Right ventricle myocardium inferior (tissue), 1 donor: ENCODE measurements around the gene MARS1. TPM values are rescaled to one million over a fixed set of nuclear protein-coding genes. Genes with fewer than 3 reads are reported as not detected.

Source experiments
- ATAC-seq: fragments of 200-7000 bp; cut with Tn5 transposase; one replicate; pipeline ENCODE4 v1.9.1; 2020; ENCODE audit warnings: mild to moderate bottlenecking, moderate library complexity
- DNase-seq: peaks from one replicate; pipeline ENCODE4 v3.0.0; 2021; ENCODE audit errors: missing footprints
- intact Hi-C: fragments of 100-400 bp; cut with DNase I; formaldehyde crosslinking; loops from one replicate; pipeline ENCODE4 v1.11.0; 2022
- total RNA-seq: library from RNA; stranded (reverse); fragmentation: NEBNext Ultra II Directional; extraction: Animal tissue kit (Norgen Biotek cat#: 25700); gene quantifications from one replicate; pipeline ENCODE4 v1.2.1, GENCODE V29; 2021
- donor health status: DM: no; HTN: yes; CAD: no; lungs with severe emphysema.

MARS1 gene
- total RNA-seq, 1 donor from 2014 or later: 89.7 TPM

GRCh38 chr12:57533108-57533507, 45.2 kb downstream of the MARS1 start:
- DNase-seq: no peak
- intact Hi-C loops: no loop called here
- no peak for ATAC-seq

DNA sequence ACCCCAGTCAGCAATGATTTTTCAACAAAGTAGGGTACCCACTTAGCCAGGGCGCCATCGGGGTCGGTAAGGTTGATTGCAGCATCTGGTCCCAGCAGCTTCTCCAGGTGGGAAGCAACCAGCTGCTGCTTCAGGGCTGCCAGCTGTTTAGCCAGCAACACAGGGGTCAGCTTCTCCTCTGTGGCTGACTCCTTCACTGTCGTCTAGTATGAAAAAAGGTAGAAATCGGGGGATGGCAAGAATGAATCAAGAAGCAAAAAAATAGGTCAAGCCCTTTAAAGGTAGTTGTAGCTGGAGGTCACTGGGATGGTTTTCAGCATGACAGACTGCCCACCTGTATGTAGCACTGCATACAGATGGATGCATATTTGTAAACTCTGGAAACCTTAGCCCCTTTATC, 46.4 kb downstream of the MARS1 start:
- intact Hi-C loops: no loop called here
- no peak for ATAC-seq
- no peak for DNase-seq

- no peak for DNase-seq
- intact Hi-C loops: no loop called here
Observed at GRCh38 chr12:57534991-57535543, 47.2 kb downstream of the MARS1 start.

GRCh38 chr12:57535764-57536596, 48.1 kb downstream of the MARS1 start:
- intact Hi-C loops: no loop called here
- DNase-seq: no peak
- ATAC-seq: no peak

More at GRCh38 chr12:57534991-57535543, 47.2 kb downstream of the MARS1 start:
- no peak for ATAC-seq

DNA sequence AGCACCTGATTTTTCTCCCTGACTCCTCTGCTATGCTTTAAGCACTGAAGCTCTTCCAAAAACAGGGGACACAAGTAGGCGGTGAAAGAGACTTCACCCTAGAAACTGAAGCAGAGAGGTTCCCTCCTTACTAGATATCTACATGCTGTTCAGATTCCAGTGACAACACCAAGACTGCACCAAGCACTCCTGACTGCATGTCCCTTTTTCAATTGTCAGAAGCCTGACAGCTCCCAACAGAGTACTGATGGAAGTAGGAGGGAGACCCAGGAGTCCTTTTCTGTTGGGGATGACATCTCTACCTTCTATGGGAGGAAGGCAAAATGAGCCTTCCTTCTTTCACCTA, 48.7 kb downstream of the MARS1 start:
- intact Hi-C loops: no loop called here
- DNase-seq (no peak), ATAC-seq (no peak)

GRCh38 chr12:57539134-57539768, 51.4 kb downstream of the MARS1 start:
- ATAC-seq (no peak), DNase-seq (no peak)
- intact Hi-C loops: no loop called here

DNA sequence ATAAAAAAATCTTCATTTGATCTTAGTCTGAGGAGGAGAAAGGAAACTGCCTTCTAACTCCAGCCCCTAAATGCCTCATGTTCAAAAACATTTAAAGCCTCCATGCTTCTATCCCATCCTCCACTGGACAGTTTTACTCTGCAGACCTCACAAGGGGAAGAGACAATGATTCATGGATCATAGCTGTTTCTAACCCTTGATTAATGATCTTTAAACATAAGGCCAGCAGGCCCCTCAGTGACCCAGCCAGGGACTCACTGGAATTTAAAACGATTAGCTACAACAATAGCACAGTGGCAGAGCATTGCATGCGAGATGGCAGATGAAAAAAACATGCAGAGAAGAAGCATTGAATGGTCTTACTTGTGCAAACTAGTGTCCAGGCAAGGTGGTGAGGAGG, 53.1 kb downstream of the MARS1 start:
- DNase-seq (no peak), ATAC-seq (no peak)
- intact Hi-C loops: no loop called here

- no peak for ATAC-seq
- intact Hi-C loops: no loop called here
- DNase-seq: no peak
Observed at GRCh38 chr12:57541717-57542116, 53.8 kb downstream of the MARS1 start.

GRCh38 chr12:57543581-57543980, 55.7 kb downstream of the MARS1 start:
- DNase-seq (no peak), ATAC-seq (no peak)
- intact Hi-C loops: no loop called here

DNA sequence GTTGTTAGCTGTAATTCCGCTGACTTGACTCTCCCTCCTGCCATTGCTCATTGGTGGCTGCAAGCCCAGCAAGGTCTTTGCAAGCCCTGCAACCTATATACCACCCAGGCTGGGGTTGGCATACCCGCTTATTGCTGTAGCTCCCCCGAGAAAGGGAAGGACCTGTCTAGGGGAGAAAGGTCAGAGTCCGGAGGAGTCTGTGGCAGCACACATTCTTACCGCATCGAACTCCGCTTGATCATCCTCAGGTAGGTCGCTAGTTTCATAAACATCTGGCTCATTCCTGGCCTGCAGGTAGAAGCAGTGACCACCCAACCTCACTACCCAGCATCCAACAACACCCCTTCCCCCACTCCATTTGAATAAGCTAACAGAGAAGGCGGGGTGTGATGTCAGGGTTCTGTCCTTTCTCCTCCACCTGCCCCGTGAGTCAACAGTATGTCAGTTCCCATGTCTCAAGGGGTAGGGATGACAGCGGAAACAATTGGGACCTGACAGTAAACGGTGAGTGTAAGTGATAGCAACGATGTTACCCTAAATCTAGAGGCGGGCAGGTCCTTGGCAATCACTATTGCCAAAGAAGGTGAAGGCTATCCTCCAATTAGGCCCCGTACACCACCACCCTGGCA, 58.1 kb downstream of the MARS1 start:
- DNase-seq (no peak), ATAC-seq (no peak)
- intact Hi-C loops: loop anchor here (2.0 to 5.0 kb wide), 2 partner anchors 23 to 59 kb away; partner anchors contain the start of genes MARS1 and MBD6

DNA sequence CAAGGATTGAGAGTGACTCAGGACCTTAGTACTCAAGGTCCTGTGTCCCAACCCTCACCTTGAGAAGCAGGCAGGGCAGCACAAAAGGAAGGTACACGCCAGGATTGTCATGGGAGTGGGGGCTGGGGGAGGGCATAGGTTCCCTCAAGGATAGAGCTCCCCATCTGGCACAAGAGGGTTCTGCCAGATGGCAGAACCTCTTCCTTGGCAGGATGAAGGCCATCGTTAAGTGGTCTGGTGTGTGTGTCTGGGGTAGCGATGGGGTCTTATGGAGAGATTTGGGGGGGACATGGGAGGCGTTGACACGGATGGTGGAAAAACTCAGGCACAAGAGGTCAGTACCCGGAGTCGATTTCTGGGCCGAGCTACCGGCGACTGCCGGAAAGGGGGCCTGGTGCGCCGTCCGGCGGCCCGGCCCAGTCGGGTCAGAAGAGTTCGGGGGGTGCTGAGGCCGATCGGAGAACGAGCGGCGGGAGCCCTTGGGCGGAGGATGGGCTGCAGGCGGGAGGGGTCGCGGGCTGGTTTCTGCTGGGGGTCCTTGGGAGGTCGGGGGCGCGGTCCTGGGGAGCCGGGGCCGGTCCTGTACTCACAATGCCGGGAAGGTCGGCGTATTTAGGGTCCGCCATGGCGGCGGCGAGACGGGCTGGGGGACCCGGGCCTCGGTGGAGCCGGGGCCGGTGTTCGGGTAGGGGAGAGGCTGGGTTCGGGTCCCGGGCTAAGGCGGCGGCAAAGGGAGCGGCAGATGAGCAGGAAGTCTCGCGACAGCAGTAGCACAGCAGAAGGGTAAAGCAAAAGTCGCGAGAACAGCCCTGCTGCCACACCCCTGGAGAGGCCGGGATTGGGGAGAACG, 58.8 kb downstream of the MARS1 start, which contains the start of gene DCTN2:
DCTN2 (minus strand) TSS at position 755 of the 850 bp plus-strand sequence; CDS start at position 626, 129 bp downstream.
- ATAC-seq (peak; percentile 99), DNase-seq (peak; percentile 95)
- intact Hi-C loops: loop anchor here (2.0 to 5.0 kb wide), 2 partner anchors 24 to 59 kb away; partner anchors contain the start of genes MARS1 and MBD6

DNA sequence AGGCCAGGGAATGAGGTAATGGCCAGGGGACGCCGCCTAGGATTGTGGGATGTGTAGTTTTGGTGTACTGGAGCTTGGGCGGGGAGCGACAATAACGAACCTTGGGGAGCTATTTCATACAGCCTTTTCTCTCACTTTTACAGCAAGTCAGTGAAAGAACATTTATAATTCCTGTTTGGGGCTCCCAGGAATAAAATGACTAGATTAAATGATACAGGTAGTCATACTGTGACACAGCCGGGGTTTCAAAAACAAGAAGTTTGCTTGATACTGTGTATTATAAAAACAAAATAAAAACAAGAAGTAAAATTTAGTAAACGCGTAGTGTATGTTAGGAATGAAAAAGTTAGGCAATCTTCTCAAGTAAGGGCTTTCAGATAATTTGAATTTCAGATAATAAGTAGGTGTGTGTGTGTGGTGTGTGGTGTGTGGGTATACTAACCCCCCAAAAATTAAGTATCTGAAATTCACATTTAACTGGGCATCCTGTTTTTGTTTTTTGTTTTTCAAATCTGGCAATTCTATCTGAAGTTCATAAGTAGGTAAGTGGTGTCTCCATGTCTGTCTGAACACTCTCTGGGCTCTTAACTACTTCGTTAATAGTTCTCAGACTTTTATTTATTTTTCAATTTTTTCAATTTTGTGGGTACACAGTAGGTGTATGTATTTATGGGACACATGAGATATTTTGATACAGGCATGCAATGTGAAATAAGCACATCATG, 59.6 kb downstream of the MARS1 start:
- ATAC-seq (no peak), DNase-seq (no peak)
- intact Hi-C loops: loop anchor here (2.0 to 5.0 kb wide), 2 partner anchors 25 to 60 kb away; partner anchors contain the start of genes MARS1 and MBD6

DNA sequence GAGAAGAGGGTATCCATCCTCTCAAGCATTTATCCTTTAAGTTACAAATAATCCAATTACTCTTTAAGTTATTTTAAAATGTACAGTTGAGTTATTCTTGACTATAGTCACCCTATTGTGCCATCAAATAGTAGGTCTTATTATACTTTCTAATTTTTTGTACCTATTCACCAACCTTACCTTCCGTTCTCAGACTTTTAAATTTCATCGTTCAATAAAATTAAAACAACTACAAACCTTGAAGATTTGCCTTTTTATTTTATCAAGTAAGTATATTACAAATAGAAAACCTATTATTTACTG, 60.1 kb downstream of the MARS1 start:
- intact Hi-C loops: loop anchor here (5.0 kb wide), 1 partner anchor 61 kb away; the partner anchor contains the start of gene MARS1
- ATAC-seq (no peak), DNase-seq (no peak)

DNA sequence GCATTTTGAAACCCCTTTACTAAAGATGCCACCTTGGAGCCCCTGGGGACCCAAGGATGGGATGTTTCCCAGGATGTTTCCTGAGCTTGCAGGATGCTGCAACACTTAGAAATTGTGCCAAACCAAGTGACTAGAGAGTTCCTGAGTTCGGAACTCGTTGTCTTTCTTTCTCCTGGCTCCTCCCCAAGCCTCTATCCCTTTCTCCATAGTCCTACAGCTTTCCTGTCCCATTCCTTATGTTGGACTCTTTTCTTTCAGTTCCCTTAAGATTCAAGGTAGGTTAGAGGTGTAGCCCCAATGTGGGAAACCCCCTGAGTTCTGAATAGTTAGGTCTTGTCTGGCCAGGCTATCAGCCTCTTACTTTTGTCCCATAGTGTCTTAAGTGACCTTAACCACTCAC, 60.6 kb downstream of the MARS1 start:
- DNase-seq: no peak
- intact Hi-C loops: loop anchor here (5.0 kb wide), 1 partner anchor 61 kb away; the partner anchor contains the start of gene MARS1
- no peak for ATAC-seq

DNA sequence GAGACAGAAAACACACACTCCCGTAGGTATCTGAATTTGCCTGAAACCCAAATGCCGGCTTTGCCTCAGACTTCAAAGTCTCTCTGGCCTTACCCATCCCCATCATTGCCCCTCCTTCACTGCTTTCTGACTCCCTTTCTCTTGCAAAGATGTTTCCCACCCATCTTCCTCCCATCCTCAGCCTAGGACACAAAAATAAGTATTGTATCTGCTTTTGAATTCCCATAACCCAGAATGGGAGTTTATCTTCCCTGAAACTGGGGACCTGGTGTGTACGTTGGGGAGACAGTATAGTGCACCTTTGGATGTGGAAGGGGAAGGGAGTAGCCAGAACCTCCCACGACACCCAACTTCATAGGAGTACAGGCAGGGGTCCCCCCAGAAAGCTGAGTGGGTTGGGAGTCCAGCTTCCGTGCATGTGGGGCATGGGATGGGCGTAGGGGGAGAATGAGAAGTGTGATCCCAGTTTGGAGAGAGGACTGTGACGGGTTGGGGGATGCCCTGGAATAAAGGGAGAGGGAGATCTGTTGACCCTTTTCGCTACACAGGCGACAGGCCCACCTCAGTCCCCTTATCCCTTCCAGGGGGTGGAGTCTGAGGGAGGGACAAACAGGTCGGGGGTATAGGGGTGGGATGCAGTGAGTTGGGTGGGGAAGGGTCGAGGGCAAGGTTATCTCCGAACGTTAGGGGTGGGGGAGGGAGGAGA, 61.5 kb downstream of the MARS1 start:
- ATAC-seq (no peak), DNase-seq (no peak)
- intact Hi-C loops: loop anchor here (5.0 kb wide), 1 partner anchor 62 kb away; the partner anchor contains the start of gene MARS1

GRCh38 chr12:57549909-57550640, 62.2 kb downstream of the MARS1 start, which contains the start of gene KIF5A:
Gene KIF5A (plus strand): TSS chr12:57550044. CDS start chr12:57550272, 228 bp downstream.
- DNase-seq (peak; percentile 74), ATAC-seq (no peak)
- intact Hi-C loops: loop anchor here (5.0 kb wide), 1 partner anchor 63 kb away; the partner anchor contains the start of gene MARS1
